MM.1S (cell line): Measurements from ENCODE around the gene PPP1R12B.
"Not testable (repeated sequence)": the region's sequence is repeated elsewhere in the genome, so short reads cannot be mapped to it uniquely, and the experiment has no call there.

Source experiments
- CTCF ChIP-seq: fragments of 300-600 bp; sonication (generic); IDR thresholded peaks from 2 replicates; pipeline ENCODE4 v1.5.1; 2016; ENCODE audit warnings: antibody characterized with exemption, low read length, mixed read lengths
- EZH2 ChIP-seq: fragments of 300-600 bp; sonication (generic); optimal IDR thresholded peaks from 2 replicates; pipeline ENCODE3; 2017; ENCODE audit warnings: low read depth, mild to moderate bottlenecking, antibody characterized with exemption, low read length, mixed read lengths

GRCh38 chr1:202518180-202518579 is 169.7 kb downstream of the PPP1R12B start:
- TF ChIP-seq CTCF, EZH2: not testable (repeated sequence)
